H1 (cell line): ENCODE data around the gene SLC2A4. TPM values are rescaled to one million over a fixed set of nuclear protein-coding genes. Genes with fewer than 3 reads are reported as not detected.

ENCODE experiments used
- ASH2L ChIP-seq: fragments of 200-600, 300-600 bp; sonication (generic); IDR thresholded peaks from one replicate; pipeline ENCODE4 v1.7.1; 2017; ENCODE audit warnings: low read length
- BACH1 ChIP-seq: IDR thresholded peaks from 2 replicates; pipeline ENCODE4 v1.6.1; 2012; ENCODE audit warnings: low read length, improper control_type of control experiment
- BRCA1 ChIP-seq: IDR thresholded peaks from 2 replicates; pipeline ENCODE4 v1.6.1; 2012; ENCODE audit warnings: low read depth, low read length, improper control_type of control experiment
- CHD2 ChIP-seq: IDR thresholded peaks from 2 replicates; pipeline ENCODE4 v1.6.1; 2012; ENCODE audit warnings: low read length, improper control_type of control experiment
- CHD7 ChIP-seq: fragments of 300-600 bp; sonication (generic); IDR thresholded peaks from 2 replicates; pipeline ENCODE4 v1.7.1; 2012; ENCODE audit warnings: low read length, moderate library complexity, mild to moderate bottlenecking, inconsistent platforms; ENCODE audit not compliant: insufficient replicate concordance
- CREB1 ChIP-seq: IDR thresholded peaks from 2 replicates; pipeline ENCODE4 v1.6.1; 2012; ENCODE audit warnings: inconsistent platforms
- NANOG ChIP-seq: IDR thresholded peaks from 2 replicates; pipeline ENCODE4 v1.6.1; 2011; ENCODE audit warnings: low read length, low read depth, mild to moderate bottlenecking, inconsistent platforms; ENCODE audit not compliant: insufficient read depth, poor library complexity, severe bottlenecking
- PHF8 ChIP-seq: fragments of 200-600 bp; sonication (generic); conservative IDR thresholded peaks from 2 replicates; pipeline ENCODE4 v1.7.1; 2012; ENCODE audit warnings: low read depth, mild to moderate bottlenecking, inconsistent platforms, low read length, moderate library complexity
- POLR2AphosphoS5 ChIP-seq: IDR thresholded peaks from 2 replicates; pipeline ENCODE4 v1.6.1; 2011; ENCODE audit warnings: low read depth, low read length
- RAD21 ChIP-seq, 2 experiments: IDR thresholded peaks in 1 of 2; conservative IDR thresholded peaks in 1 of 2; 2 replicates each; pipeline ENCODE4 v1.6.1; 2011; ENCODE audit warnings: low read depth in 2 of 2, low read length in 2 of 2, improper control_type of control experiment in 1 of 2, inconsistent platforms in 1 of 2, mild to moderate bottlenecking in 1 of 2, moderate library complexity in 1 of 2
- RNF2 ChIP-seq: fragments of 200-900, 300-1000 bp; sonication (generic); IDR thresholded peaks from 2 replicates; pipeline ENCODE4 v1.7.1; 2016; ENCODE audit warnings: borderline replicate concordance, low read depth, mild to moderate bottlenecking, antibody characterized with exemption, low read length; ENCODE audit not compliant: poor library complexity, severe bottlenecking; ENCODE audit errors: missing control alignments
- TBP ChIP-seq: IDR thresholded peaks from 2 replicates; pipeline ENCODE4 v1.6.1; 2011; ENCODE audit warnings: low read depth, low read length, improper control_type of control experiment
- polyA plus RNA-seq, 7 experiments: library from polyadenylated mRNA; depleted of rRNA in 3 of 7; stranded (reverse) in 5 of 7; unstranded in 2 of 7; fragments of >200 nt in 5 of 7; fragments of 200-250 nt in 2 of 7; gene quantifications; 1 replicate in 5 of 7; 2 replicates in 1 of 7; 4 replicates in 1 of 7; pipeline versions ENCODE4 v1.2.1 to v1.2.3, GENCODE V29; 2011 to 2013; ENCODE audit warnings: missing spikeins in 2 of 7, mixed read lengths in 2 of 7
- total RNA-seq: library from RNA; stranded (reverse); fragmentation: NEBNext Ultra II Directional; extraction: Animal tissue kit (Norgen Biotek cat#: 25700); gene quantifications from 2 replicates; pipeline ENCODE4 v1.2.1, GENCODE V29; 2021

Gene SLC2A4
- total and polyA plus RNA-seq, 2 of the 8 experiments (the other 6 are each of a cell fraction or from before 2014, with no cell fraction given) = 5.7 to 6.9 TPM

- TF ChIP-seq CHD7 (no peak), CHD2 (no peak), CREB1 (no peak), NANOG (no peak), RAD21 (IDR thresholded peaks at IDR 0.05 in 1 of 2, conservative IDR thresholded peaks at IDR 0.05 in 1 of 2; ENCODE audit: low read depth in 2 of 2, low read length in 2 of 2) (no peak), ASH2L (no peak), TBP (no peak), BRCA1 (no peak), BACH1 (no peak), PHF8 (no peak), RNF2 (no peak), POLR2AphosphoS5 (no peak)
These were observed 41.1 kb upstream of the SLC2A4 start (continued) for GRCh38 chr17:7240375-7240774.
